Measurements from ENCODE around the gene RPL37.
"Not testable (repeated sequence)": the region's sequence is repeated elsewhere in the genome, so short reads cannot be mapped to it uniquely, and the experiment has no call there.

RPL37 gene

GRCh38 chr5:40833712-40834229 is 1.3 kb downstream of the RPL37 start:
- no peak for DNase-seq (ENCODE audit: low read depth)

DNA sequence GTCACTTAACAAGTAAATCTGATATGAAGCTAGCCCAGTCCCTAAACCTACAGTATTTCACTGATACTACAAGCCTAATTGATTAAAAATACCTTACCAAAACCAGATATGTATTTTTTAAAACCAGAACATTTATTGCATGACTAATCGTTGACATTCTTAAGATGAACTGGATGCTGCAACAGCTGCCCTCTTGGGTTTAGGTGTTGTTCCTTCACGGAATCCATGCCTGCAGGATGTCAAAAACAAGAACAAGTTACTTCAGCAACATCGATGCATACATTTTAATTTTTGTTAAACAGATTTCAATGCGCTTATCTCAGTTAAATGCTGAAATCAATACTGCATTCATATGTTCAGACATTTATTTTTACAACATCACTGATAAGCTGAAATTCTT is 2.7 kb downstream of the RPL37 start:
- no peak for DNase-seq (ENCODE audit: low read depth)

- no peak for DNase-seq (ENCODE audit: low read depth)
Measured at GRCh38 chr5:40831346-40832210, 3.4 kb downstream of the RPL37 start.

DNA sequence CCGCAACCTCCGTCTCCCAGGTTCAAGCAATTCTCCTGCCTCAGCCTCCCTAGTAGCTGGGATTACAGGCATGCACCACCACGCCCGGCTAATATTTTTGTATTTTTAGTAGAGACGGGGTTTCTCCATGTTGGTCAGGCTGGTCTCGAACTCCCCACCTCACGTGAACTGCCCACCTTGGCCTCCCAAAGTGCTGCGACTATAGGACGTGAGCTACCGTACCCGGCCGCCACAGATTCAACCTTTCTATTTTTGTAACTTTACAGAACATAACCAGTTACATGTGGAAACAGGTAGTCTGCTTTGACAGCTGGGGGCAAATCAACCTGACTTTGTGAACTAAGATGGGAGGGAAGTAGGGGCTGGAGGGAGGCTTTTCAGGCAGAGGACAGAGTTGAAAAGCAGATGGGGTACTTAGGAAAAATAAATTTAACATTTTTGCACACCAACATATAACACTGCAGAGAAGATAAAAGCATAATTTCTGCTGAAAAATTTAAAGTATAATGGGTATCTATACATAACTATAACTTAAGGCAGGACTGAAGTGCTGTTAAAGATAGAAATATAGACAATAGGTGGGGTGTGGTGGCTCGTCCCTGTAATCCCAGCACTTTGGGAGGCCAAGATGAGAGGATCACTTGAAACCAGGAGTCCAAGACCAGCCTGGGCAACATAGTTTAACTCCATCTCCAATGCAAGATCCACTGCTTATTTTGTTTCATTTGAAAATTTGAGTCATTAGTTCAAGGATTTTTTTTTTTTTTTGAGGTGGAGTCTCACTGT is 5.1 kb downstream of the RPL37 start:
- no peak for DNase-seq (ENCODE audit: low read depth)

DNA sequence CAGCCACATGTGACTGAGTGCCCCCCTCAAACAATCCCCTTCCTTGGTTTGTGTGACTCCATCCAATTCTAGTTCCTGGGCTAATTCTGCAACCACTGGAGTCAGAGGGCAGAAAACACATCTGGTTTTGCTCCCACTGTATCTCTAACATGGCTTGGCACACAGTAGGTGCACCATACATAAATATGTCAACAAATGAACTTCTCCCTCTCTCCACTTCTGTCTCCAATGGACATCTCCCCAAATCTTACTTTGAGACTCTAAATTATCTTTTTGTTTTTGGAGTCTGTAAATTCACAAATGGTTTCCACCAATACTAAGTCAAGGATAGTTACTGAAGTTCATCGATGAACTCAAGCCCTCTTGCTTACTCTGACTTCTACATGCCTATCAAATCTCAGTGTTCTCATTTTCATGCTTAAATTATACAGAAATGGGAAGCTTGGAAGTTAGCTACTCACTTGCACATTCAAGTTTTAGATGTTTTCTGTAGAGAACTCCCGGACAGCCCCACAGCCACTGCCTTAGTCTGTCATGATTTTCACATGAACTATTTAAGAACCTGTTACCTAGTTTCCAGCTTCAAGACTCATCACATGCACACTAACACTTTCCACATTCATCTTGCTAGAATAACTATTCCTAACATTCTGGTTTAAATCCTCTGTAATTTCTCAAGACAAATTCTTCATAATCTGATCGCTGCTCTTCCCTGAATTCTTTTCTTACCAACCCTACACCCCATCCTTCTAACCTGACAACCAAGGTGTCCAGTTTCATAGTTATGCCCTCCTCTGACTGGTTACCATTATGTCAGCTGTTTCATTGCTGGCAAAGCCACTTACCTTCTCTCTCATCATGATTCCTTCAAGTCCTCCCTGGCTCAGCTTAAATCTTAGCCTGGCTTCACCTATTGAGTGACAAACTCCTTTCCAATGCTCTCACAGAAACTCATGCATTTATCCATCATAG is 6.0 kb downstream of the RPL37 start:
- no peak for DNase-seq (ENCODE audit: low read depth)

DNA sequence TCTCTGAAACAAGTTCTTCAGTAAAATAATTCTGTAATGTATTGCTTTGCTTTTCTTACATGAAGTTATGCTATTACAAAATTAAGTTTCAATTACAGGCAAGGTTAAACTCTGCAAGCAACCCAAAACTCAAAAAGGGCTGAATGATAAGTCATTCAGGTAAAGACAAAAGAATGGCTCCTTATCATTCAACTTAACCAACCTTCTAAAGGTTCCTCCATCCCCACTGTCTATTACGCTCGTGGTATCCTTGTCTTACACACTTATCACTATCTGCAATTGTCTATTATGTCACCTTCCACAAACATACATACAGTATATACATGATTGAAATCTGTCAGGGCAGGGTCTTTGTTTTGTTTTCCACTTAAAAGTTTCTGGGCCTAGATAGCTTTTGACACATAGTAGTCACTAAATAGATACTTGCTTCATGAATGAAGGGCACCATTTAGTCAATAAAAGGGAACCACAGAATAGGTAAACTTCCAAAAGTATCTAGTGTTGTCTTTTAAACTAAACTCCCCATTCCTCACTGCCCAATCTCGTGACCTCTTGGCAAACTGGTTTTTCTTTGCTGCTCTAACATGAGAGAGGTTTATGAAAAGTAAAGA is 6.9 kb downstream of the RPL37 start:
- DNase-seq (ENCODE audit: low read depth), result no peak

GRCh38 chr5:40827188-40827977 is 7.6 kb downstream of the RPL37 start:
- no peak for DNase-seq (ENCODE audit: low read depth)

DNA sequence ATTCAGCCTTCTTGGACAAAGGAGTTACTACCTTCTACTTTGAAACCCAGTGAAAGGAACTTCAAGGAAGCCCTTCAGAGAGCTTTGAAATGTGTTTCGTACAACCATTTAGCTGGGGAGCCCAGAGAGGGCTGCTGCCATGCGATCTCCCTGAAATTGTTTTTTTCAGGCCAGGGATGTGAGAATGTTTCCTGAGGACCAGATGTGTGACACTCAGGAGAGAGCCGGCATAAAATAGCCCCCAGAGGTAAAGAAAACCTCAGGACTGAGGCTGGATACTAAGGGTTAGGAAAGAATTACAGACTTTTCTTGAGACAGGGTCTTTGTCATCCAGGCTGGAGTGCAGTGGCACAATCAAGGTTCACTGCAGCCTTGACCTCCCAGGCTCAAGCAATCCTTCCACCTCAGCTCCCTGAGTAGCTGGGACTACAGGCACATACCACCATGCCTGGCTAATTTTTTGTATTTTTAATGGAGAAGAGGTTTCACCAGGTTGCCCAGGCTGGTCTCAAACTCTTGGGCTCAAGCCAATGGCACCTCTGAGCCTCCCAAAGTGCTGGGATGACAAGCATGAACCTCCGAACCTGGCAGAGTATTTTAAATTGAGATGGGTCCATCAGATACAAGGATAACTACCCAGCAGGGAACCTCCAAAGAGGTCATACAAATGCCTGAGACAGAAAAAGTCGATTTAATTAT is 8.4 kb downstream of the RPL37 start:
- no peak for DNase-seq (ENCODE audit: low read depth)

GRCh38 chr5:40825461-40826043 is 9.5 kb downstream of the RPL37 start:
- not testable (repeated sequence) for DNase-seq (ENCODE audit: low read depth)

GRCh38 chr5:40823459-40823858 is 11.6 kb downstream of the RPL37 start:
- no peak for DNase-seq (ENCODE audit: low read depth)

- no peak for DNase-seq (ENCODE audit: low read depth)
Measured at GRCh38 chr5:40813698-40814281, 21.2 kb downstream of the RPL37 start.

DNA sequence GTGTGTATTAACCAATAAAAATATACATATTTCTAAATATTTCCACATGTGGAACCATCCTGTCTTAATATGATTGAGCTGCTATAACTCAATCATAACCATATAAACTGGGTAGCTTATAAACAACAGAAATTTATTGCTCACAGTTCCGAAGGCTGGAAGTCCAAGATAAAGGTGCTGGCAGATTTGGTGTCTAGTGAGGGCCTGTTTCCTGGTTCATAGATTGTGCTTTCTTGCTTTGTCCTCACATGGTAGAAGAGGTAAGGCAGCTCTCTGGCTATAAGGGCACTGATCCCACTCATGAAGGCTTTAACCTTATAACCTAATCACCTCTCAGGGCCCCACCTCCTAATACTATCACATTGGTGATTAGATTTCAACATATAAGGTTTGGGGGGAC is 22.9 kb downstream of the RPL37 start:
- DNase-seq (ENCODE audit: low read depth), result no peak

- DNase-seq (ENCODE audit: low read depth), result no peak
Measured at GRCh38 chr5:40801771-40802562, 33.1 kb downstream of the RPL37 start.

GRCh38 chr5:40799258-40799657 is 35.8 kb downstream of the RPL37 start:
- no peak for DNase-seq (ENCODE audit: low read depth)

DNA sequence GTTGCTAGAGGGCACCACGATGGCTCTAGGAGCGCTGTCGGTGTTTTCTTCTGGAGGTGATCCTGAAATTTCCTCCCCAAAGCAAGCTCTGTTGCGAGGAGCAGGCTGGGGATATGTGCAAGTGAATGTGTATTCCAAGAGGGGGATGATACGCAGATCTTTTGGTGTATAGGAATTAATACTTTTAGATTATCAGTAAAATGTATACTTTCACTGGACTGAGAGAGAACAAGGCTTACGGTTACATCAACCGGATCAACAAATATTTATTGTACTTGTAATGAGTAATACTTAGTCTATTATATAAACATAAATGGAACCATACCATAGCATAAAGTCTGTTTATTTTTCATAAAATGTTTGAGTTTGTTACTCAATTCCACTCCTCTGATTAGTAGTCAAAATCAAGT is 36.2 kb downstream of the RPL37 start:
- DNase-seq (ENCODE audit: low read depth), result no peak

DNA sequence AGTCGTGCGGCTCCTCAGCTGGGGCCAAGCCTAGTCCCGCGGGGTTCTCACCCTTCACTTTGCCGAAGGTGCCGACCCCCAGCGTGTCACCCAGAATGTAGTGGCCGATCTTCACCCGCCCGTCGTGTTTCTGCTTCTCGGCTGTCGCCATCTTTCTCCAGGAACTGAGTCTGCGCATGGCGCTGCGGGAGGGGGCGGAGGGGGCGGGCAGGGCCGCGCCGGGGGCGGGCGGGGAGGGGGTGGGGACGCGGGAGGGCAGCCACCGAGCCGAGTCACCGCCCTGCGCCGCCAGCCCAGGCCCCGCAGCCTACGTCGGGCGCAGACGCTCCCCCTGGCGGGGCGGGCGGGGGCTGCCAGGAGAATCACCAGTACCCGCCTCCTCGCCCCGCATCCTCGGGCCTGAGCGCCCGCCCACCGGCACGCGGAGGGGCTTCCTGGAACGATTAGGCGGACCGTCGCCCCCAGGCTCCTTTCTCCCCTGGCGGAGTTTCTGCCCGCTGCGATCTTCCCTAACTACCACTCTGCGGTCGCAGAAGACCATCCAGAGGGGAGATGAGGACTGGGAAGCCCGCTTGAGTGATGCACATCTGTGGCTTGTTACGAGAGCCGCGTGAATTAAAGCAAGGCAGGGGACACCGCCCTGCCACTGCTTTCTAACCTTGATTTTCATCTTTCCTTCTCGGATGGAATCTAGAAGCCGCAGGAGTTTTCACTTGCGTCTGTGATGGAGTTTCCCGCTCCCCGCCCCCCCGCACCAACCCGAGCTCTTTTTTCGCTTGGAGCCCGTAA is 36.8 kb downstream of the RPL37 start, which contains the start of gene PRKAA1:
Gene PRKAA1, minus strand, starts transcription at position 363 of the 789 bp plus-strand sequence. Its CDS starts 185 bp downstream, at position 178.
- peak; percentile 71 for DNase-seq (ENCODE audit: low read depth)

GRCh38 chr5:40797273-40798011 is 37.6 kb downstream of the RPL37 start:
- peak; percentile 46 for DNase-seq (ENCODE audit: low read depth)
